Stimulated activated CD4-positive, alpha-beta T cell treated with anti-CD3 and anti-CD28 coated beads, Interleukin-2, amount 100 ng/mL, for 4 hours (primary cell): ENCODE results near the gene ARHGEF12.

Source experiments
- DNase-seq: peaks from one replicate; pipeline ENCODE4 v3.0.0-alpha.2; 2020; ENCODE audit warnings: low read depth

ARHGEF12 gene

DNA sequence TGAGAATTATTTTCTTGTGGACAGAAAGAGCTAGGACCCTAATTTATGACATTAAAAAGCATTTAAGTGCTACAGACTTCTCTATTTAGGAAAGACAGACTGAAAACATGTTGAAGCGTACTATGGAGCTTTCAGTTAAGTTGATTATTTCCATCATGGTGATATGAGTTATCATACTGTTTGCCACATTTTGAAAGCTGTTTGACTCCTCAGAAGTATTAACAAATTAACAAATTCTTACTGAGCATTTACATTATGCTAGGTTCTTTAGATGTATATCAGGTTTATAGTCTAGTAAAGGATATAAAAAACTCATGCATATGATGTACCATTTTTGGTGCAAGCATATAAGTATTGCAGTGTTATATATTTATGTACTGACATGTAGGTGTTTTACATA lies 50.1 kb downstream of the ARHGEF12 start:
- DNase-seq: no peak

DNA sequence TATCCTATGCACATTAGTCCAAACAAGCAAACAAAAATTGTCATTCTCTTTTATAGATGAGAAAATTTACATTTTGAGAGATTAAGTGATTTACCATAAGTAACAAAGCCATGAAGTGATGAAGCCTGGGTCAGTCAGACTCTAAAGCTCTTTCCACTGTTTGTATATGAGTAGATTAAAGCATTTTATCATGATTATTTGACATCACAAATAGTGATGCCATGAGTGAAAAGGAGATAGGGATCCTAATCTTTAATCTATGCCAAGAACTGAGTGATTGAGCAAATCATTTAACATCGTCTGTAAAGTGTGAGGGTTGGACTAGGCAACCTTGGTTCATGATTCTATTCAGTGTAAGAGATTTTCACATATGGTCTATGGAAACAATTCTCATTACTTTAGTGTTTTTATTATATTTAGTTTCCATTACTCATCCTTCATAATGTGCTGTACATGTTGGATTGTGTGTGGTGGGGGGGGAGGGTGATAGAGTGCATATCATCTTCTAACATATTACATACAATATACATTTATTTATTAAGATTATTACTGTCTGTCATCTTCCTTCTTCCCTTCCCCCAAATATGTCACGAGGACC lies 50.7 kb downstream of the ARHGEF12 start:
- DNase-seq: no peak

DNA sequence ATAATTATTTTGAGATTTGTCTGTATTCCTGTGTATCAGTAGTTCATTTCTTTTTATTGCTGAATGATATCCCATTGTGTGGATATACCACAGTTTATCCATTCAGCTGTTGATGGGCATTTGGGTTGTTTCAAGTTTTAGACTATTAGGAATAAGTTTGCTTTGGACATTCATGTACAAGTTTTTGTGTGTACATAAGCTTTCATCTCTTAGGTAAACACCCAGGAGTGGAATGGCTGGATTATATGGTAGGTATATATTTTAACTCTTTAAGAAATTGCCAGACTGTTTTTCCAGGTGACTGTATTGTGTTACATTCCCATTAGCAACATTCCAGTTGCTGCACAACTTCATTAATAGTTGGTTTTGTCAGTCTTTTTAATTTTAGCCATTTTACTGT lies 52.0 kb downstream of the ARHGEF12 start:
- no peak for DNase-seq

DNA sequence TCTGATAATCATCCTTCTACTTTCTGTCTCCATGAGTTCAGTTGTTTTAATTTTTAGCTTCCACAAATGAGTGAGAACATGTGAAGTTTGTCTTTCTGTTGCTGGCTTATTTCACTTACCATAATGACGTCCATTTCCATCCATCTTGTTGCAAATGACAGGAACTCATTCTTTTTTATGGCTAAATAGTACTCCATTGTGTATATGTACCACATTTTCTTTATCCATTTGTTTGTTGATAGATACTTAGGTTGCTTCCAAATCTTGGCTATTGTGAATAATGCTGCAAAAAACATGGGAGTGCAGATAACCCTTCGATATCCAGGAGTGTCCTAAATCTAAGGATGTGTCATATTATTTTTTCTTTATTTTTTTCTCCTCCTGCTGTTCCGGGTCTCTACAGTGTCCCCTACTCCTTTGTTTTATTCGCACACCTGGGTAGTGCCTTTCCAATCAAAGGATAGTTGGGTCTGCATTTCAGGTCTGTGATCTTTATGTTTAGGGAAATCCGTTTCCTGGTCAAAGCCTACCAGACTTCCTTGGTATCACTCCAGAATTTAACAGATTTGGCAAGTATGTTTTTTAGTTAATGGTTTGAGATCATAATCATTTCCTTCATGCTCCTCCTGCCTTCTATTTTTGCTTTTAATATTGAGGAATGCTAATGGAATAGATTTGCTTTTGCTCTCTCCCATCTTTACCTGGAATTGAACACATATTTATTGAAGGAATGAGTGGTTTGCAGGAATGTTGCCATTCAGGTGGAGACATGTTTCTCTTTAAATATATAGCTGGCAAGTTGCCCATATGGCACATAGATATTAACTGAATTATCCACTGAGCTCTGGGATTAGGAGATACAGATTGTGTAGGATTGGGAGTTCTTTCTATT lies 53.7 kb downstream of the ARHGEF12 start:
- DNase-seq: no peak

DNA sequence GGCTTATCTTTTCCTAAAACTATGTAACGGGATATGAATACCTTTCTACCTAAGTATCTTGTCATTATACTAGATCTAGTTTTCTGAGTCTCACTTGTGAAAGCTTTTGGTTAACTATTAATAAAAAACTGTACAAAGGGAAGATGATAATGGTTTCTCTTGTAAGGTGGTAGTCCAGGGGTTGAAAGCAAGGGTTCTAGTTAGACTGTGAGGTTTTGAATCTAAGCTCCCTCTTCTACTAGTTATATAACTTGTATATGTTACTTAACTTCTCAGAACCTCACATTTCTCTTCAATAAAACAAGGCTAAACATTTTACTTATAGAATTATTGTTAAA lies 54.3 kb downstream of the ARHGEF12 start:
- DNase-seq: no peak

DNA sequence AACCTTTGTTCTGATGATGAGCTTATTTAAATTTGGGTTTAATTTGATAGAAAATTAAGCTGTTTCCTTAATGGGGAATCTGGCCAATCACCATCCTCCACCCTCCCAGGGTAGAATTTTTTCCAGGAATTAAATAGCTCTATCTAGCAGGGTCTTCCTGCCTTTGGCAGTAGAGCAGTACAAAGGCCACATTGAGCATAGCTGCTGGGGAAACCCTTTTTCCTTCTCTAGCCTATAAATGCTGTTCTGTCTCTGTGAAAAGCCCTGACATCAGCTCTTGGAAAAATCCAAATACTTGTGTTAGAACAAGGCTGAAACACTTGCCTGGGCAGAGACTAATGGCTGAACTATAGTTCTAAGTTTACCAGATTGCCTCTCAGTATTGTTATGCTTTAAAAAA lies 55.1 kb downstream of the ARHGEF12 start:
- no peak for DNase-seq

DNA sequence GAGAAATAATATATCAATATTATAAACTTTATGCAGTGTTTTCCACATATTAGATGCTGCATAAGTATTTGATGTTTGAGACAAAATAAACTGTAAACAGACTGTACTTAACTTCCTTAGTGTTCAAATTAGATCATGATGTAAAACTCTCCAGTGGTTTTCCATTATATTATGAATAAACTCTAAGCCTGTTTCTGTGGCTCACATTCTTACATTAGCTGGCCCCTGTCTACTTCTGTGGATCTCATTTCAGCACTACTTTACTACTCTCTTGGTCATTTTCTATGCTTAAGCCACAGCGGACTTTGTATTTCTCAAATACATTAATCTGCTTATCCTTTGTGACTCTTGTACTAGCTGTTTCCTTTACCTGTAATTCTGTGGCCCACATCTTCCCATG lies 55.6 kb downstream of the ARHGEF12 start:
- no peak for DNase-seq

DNA sequence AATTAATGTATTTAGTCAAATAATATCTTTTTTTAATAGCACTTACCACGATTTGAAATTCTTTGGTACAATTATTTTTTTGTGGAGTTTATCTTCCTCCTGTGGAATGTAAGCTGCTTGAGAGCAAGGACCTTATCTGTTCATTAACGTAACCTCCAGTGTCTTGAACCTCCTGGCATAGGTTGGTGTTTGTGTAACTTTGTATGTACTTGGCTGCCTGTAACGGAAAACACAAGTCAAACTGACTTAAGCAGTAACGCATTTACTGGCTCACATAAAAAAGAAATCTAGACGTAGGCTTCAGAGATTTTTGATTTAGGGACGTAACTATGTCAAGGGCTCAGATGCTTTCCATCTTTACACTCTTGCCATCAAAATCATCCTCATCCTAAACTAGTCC lies 56.1 kb downstream of the ARHGEF12 start:
- no peak for DNase-seq

DNA sequence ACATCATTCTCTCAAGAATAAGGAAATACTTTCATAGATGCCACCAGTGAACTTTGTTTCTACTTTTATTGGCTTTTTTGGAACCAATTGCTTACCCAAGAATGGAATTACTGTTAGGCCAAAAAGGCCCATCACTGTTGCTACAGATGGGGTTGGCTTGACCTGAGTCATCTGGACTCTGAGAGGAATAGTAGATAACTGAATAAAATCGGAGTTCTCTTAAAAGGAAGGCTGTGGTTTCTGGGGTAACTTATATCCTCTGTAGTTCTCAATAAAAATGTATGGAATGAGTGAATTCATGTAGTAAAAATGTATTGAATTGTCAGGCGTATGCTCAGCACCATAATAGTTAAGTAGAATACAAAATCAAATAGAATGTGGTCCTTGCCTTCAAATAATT lies 56.6 kb downstream of the ARHGEF12 start:
- DNase-seq: no peak

DNA sequence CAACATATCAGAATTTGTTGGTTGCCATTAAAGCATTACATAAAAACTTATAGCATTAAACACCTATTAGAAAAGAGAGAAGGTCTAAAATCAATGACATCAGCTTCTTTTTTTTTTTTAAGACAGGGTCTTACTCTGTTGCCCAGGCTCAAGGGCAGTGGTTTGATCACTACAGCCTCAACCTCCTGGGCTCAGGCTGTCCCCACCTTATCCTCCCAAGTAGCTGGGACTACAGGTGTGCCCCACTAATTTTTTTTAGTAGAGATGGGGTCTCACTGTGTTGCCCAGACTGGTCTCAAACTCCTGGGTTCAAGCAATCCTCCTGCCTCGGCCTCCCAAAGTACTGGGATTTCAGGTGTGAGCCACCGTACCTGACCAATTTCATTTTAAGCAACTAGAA lies 57.9 kb downstream of the ARHGEF12 start:
- DNase-seq: no peak

DNA sequence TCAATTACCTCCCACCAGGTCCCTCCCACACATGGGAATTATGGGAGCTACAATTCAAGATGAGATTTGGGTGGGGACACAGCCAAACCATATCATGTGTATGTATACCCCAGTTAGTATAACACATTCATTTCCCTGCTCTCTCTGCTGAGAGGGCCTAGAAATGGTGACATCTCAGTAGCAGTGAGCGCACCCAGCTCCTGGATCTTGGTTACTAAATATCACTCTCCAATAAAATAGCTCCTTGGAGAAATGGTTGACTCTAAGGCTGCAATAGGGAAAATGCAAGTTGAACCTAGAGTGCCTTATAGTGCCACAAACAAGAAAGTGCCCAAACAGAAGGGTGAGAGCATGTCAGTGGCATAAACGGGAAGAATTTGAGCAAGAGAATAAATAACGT lies 59.6 kb downstream of the ARHGEF12 start:
- DNase-seq: no peak

DNA sequence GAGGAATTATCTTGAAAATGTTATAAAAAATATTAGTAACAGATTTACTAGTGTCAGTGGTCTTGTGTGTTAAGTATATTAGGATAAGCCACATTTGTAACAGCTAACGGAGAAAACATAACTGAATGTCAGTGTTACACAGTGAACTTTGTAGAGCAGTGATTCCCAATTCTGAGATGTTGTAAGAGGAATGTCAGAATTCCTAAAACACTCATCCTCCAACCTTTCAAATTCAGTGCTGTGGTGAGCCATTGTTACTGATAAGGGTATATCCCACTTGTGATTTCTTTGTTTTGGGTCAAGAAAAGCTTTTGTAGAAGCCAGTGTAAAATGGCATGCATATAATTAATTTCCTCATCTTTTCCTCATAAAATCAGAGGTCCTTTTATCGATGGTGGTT lies 61.9 kb downstream of the ARHGEF12 start:
- DNase-seq: no peak

DNA sequence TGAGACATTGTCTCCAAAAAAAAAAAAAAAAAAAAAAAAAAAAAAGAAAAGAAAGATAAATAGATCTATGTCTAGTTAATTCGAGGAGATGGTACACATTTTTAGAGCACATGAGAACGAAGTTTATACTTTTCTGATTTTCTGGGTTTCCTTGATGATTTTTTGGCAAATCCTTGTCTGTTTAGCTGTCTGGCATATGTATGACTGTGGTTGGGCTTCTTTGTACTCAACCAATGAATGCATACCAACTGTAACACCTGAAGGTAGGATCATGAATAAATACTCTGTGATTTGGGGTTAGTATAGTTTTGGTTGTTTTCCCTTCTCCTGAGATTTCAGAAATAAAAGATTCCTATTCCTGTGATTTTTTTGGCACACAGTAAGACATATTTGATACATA lies 63.1 kb downstream of the ARHGEF12 start:
- DNase-seq: no peak

DNA sequence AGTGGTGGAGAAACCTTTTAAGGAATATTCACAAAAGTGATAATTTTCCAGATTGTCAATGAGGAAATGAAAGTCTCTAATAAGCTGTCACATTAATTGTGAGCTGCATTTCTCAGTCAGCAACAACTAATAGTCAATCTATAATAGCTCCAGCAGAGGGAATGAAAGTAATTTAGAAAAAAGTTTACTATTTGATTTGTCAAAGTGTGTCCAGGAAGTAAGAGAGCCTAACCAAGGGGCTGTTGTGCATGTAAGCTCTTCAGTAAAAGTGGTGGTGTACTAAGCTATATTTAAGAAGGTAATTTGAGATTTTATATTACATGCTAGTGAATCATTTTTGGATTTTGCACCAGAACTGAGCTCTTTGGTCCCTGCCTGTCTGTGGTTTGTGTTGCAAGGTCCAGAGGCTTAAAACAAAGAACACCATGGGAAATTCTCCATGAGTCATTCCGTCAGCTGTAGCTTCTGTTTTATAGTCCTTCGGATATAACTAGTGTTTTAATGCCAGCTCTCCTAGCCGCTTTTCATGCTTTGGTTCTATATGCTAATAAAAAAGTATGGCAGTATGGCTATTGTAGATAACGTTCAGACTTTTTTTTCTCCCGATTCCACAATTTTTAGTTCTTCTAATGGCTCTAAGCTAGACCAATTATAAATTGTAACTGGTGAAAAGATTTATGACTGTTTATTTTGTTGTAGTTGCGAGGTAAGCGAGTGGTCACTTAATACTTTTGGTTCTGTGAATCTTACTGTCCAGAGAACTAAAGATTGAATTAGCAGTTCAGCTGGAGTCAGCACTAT lies 64.6 kb downstream of the ARHGEF12 start:
- DNase-seq: no peak

DNA sequence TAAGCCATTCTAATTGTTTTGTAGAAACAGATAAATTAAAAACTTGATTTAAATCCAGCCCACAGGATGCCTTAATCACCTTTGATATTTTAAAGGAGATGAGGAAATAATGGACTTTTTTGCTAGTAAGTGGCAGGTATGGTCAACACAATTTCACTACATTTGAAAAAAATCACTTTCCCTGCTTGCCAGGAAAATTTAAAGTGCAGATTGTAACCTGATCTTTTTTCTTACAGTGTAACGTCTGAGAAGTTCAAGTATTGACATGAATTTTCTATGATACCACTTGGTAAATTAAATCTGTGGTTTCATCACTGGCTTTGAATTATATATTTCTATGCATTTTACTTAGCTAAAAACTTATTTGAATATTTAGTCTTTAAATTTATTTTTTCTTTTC lies 65.3 kb downstream of the ARHGEF12 start:
- DNase-seq: no peak

DNA sequence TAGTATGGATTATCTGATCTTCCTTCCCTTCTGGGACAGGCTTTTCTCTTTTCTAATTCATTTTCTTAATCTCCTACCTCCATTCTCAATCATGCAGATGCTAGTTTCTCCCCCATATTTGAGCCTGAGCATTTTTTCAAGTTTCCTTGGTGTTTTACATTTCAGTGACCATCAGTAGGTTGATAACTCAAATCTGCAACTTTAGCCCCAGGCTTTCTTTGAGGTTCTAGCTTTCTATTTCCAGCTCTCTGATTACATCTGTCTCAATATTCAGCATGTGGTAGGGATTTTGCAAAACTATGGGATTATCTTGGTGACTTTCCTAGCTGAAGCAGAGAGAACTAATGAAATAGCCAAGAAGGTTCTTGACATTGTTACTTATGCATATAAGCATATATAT lies 67.8 kb downstream of the ARHGEF12 start:
- no peak for DNase-seq

DNA sequence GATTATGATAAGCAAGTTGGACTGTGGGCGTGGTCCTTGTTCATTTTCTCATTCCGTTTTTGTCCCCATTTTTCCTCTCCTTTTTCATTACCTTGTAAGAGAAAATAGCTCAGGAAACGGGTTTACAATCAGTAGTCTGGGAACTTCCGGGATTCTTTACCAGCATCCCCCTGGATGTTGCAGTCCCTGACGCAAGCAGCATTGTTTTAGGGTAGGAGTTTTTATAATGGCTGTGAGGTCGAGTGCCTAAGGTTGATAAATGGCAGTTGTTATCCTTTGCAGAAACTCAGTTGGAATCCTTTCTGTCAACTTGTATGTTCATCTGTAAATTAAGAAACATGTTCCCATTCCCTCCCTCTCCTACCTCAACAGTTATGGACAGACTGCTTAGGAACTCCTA lies 68.3 kb downstream of the ARHGEF12 start:
- DNase-seq: no peak

DNA sequence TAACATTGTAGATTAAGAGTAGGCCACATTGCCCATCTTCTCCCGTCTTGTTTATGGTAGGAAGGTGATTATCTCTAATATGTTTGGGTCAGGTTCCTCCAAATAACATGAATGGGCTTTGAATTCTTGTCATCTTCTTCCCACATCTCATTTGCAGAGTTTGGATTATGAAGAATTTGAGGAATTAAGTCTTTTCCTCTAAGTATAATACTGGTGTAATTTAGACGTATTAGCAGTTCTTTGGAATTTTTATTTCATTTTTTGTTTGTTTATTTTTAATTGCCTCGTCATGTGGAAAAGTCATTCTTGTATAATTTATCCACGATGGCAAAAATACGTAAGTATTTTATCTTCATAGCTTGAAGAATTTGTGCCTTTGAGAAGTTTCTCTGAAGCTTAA lies 73.4 kb downstream of the ARHGEF12 start:
- DNase-seq: no peak

DNA sequence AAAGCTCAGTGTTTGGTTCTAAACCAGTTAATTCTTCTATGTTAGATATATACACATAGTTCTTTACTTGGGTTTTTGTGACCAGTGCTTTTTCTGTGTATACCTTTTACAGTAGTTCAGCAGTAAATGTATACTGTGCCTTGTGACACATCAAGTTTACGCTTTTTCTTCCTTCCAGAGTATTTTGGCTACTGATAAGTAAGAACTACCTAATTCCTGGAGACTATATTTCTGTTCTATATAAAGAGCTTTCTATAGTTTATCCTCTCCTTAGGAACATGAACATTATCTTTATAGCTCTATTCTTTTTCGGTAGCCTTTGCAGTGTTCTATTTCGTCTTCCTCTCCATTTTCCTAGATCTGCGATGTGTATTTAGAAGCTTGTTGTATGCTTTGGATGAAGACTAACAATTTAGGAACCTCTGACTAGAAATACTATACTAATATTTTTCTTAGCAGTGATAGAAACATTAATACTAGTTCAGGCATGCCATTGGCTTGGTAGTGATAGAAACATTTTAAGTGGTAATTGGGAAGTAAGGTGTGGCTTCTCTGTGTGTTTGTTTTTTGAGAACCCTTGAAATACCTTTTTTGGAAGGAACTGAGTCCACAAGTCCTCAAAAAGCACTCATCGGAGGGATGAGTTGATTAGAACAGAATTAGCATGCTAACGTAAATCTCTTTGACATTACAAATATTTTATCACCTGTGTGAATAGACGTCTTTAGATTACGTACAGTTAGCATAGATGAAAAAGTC lies 74.6 kb downstream of the ARHGEF12 start:
- no peak for DNase-seq

DNA sequence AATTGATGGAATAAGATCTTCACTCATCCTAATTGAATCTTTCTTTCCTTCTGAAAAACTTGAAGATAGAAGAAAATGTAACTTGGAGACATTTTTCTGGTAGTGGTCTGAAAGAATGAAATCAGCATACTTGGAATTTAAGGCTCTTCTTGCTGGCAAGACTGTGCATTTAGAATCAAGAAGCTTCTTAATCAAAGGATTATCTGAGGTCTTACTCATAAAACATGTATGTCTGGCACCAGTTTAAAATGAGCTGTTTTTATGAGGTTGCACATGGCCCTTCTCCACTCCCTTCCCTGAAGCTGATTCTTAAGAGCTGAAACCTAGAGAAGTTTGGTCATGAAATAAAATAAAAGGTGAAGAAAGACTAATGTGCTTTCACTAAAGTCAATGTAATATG lies 77.3 kb downstream of the ARHGEF12 start:
- DNase-seq: no peak

DNA sequence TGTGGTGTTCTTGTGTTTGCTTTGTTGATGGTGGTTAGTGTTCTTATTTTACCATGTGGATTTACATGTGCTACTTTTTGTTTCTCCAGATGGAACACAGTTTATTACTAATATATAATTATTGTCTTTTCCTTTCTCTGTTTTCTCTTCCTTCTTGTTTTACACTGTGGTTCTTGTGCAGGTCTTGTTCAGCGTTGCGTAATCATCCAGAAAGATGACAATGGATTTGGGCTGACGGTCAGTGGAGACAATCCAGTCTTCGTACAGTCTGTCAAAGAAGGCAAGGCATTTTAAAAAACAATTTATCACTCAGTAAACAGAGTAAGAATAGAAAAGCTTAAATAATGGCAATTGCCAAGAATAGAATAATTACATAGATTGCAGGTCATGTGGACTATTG lies 84.4 kb downstream of the ARHGEF12 start:
- no peak for DNase-seq

DNA sequence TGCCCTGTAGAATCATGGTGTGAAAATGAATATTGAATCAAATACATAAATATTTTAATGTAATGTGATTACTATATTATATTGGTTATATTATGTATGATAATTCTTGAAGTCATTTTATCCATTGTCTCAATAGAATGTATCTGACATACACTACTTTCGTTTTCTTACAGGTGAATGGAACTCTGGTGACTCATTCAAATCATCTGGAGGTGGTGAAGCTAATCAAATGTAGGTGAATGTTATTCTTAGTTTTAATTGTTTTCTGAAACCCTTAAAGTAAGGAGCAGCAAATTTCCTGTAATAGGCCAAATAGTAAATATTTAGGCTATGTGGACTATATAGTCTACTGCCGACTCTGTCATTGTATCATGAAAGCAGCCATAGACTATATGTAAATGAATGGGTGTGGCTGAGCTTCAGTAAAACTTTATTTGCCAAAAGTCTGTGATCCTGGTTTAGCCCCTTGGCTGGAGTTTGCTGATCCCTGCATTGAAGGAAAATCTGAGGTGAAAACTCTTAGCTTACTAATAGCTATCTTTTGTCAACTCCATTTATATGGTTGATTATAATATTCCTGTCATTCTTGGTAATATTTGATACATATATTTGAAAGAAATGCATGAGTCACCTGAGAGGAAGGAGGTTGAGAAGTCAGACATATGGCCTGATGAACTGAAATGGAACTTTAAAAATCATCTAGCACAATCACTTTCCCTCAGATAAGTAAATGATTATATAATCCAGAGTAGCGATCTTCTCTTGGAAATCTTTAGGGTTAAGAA lies 88.2 kb downstream of the ARHGEF12 start:
- no peak for DNase-seq
